ENCODE results near the gene CACHD1.

- TF ChIP-seq CTCF (IDR thresholded peaks at IDR 0.05; ENCODE audit: insufficient read depth, low read length), result no peak
- TF ChIP-seq GABPA (IDR thresholded peaks at IDR 0.05; ENCODE audit: low read depth), result no peak
These were observed 138.7 kb downstream of the CACHD1 start for GRCh38 chr1:64608651-64609048.

All from HL-60 (cell line).